HCT116 (cell line): Measurements from ENCODE around the gene SHC1. TPM values are rescaled to one million over a fixed set of nuclear protein-coding genes. Genes with fewer than 3 reads are reported as not detected.

Experiments
- ATAC-seq: fragments of 200-7000 bp; cut with Tn5 transposase; 2 replicates; pipeline ENCODE4 v1.9.1; 2020; ENCODE audit warnings: mild to moderate bottlenecking, moderate library complexity
- BruUV-seq: library from RNA; stranded (reverse); fragments of 400-500 nt; replicated peaks from 2 replicates; lab custom pipeline; 2021; lab: Mats Ljungman, UMichigan
- CTCF ChIA-PET: fragments of 300-600 bp; sonication (Branson Sonifier 250); formaldehyde crosslinking; loops from one replicate; lab custom pipeline; 2021; ENCODE audit warnings: antibody characterized with exemption; lab: Charles Lee
- POLR2A ChIA-PET: fragments of 300-600, 350-600 bp; sonication (Branson Sonifier 250); formaldehyde crosslinking; loops from one replicate; lab custom pipeline; 2021; ENCODE audit warnings: antibody characterized with exemption; lab: Charles Lee
- RAD21 ChIA-PET, 2 experiments: fragments of 300-600 bp; sonication (Branson Sonifier 250); formaldehyde crosslinking; loops; one replicate each; lab custom pipeline; 2023; ENCODE audit warnings: low total read pairs in 2 of 2; ENCODE audit not compliant: uncharacterized antibody in 2 of 2, unreplicated experiment in 2 of 2, low non-redundant PET in 1 of 2; lab: Charles Lee
- DNase-seq: peaks from one replicate; pipeline ENCODE4 v3.0.0-alpha.2; 2010; ENCODE audit warnings: low read depth, low spot score
- H2AFZ ChIP-seq: fragments of 200-600 bp; shearing (Covaris generic), sonication (generic); 2 replicates; pipeline ENCODE4 v1.6.1; 2017; ENCODE audit warnings: low read depth, mixed run types, mixed read lengths, antibody characterized with exemption, low read length; ENCODE audit not compliant: poor library complexity, severe bottlenecking
- H3K27ac ChIP-seq: 2 replicates; pipeline ENCODE4 v1.5.1; 2012; ENCODE audit warnings: low read depth, low read length
- H3K27me3 ChIP-seq: fragments of 200-600 bp; sonication (generic); 2 replicates; pipeline ENCODE4 v1.6.1; 2016; ENCODE audit warnings: mixed run types, low read length, mixed read lengths; ENCODE audit not compliant: insufficient read depth
- H3K36me3 ChIP-seq, 2 experiments: fragments of 200-500 bp in 1 of 2; fragments of 200-600 bp in 1 of 2; sonication (Bioruptor generic) in 1 of 2; sonication (generic) in 1 of 2; 2 replicates each; pipeline versions ENCODE4 v1.5.1 to v1.6.1; 2014 to 2016; ENCODE audit warnings: low read length in 2 of 2, inconsistent platforms in 1 of 2, mixed read lengths in 1 of 2, mixed run types in 1 of 2; ENCODE audit not compliant: insufficient read depth in 2 of 2, control insufficient read depth in 1 of 2
- H3K4me1 ChIP-seq, 2 experiments: fragments of 200-600 bp in 1 of 2; sonication (generic) in 1 of 2; 2 replicates each; pipeline versions ENCODE4 v1.5.1 to v1.6.1; 2012 to 2017; ENCODE audit warnings: low read length in 2 of 2, inconsistent platforms in 1 of 2, mild to moderate bottlenecking in 1 of 2, mixed read lengths in 1 of 2, mixed run types in 1 of 2, moderate library complexity in 1 of 2; ENCODE audit not compliant: insufficient read depth in 2 of 2, control insufficient read depth in 1 of 2
- H3K4me2 ChIP-seq: fragments of 200-600 bp; sonication (generic); 2 replicates; pipeline ENCODE4 v1.6.1; 2017; ENCODE audit warnings: mixed run types, low read length, mixed read lengths
- H3K4me3 ChIP-seq, 2 experiments: fragments of 200-600 bp in 1 of 2; sonication (generic) in 1 of 2; replicated peaks in 1 of 2; 2 replicates each; pipeline ENCODE4 v1.5.1; 2011 to 2016; ENCODE audit warnings: low read length in 2 of 2, control low read depth in 1 of 2, low read depth in 1 of 2, mild to moderate bottlenecking in 1 of 2, mixed read lengths in 1 of 2, mixed run types in 1 of 2
- H3K79me2 ChIP-seq: fragments of 200-600 bp; sonication (generic); 2 replicates; pipeline ENCODE4 v1.6.1; 2017; ENCODE audit warnings: mild to moderate bottlenecking, mixed run types, low read length, moderate library complexity, mixed read lengths; ENCODE audit not compliant: insufficient read depth
- H3K9ac ChIP-seq: fragments of 200-600 bp; sonication (generic); 2 replicates; pipeline ENCODE4 v1.6.1; 2016; ENCODE audit warnings: low read length, mixed read lengths
- H3K9me2 ChIP-seq: fragments of 200-600 bp; sonication (generic), shearing (Covaris generic); 2 replicates; pipeline ENCODE4 v1.6.1; 2017; ENCODE audit warnings: mixed run types, mild to moderate bottlenecking, moderate library complexity; ENCODE audit not compliant: insufficient read depth
- H3K9me3 ChIP-seq, 2 experiments: fragments of 200-500 bp in 1 of 2; fragments of 200-600 bp in 1 of 2; sonication (Bioruptor generic) in 1 of 2; sonication (generic) in 1 of 2; 2 replicates each; pipeline ENCODE4 v1.6.1; 2014 to 2017; ENCODE audit warnings: low read length in 2 of 2, mixed read lengths in 2 of 2, inconsistent platforms in 1 of 2, low read depth in 1 of 2, mild to moderate bottlenecking in 1 of 2, mixed run types in 1 of 2, moderate library complexity in 1 of 2; ENCODE audit not compliant: control insufficient read depth in 1 of 2, insufficient read depth in 1 of 2
- H4K20me1 ChIP-seq: fragments of 200-600 bp; sonication (generic), shearing (Covaris generic); 2 replicates; pipeline ENCODE4 v1.6.1; 2017; ENCODE audit warnings: mixed run types, mild to moderate bottlenecking, moderate library complexity; ENCODE audit not compliant: insufficient read depth
- EZH2 ChIP-seq: fragments of 200-600 bp; sonication (generic); IDR thresholded peaks from 2 replicates; pipeline ENCODE4 v1.6.1; 2017; ENCODE audit warnings: antibody characterized with exemption, mixed run types
- EZH2phosphoT487 ChIP-seq: fragments of 200-600 bp; IDR thresholded peaks from 2 replicates; pipeline ENCODE4 v1.6.1; 2018; ENCODE audit warnings: antibody characterized with exemption, borderline replicate concordance
- FOSL1 ChIP-seq: IDR thresholded peaks from 2 replicates; pipeline ENCODE4 v1.6.1; 2012; ENCODE audit warnings: low read depth
- JUND ChIP-seq: IDR thresholded peaks from 2 replicates; pipeline ENCODE4 v1.6.1; 2012
- MAX ChIP-seq: IDR thresholded peaks from 2 replicates; pipeline ENCODE4 v1.6.1; 2012
- POLR2A ChIP-seq: IDR thresholded peaks from 2 replicates; pipeline ENCODE4 v1.7.0; 2011; ENCODE audit warnings: borderline replicate concordance; ENCODE audit not compliant: insufficient read depth, insufficient read length; ENCODE audit errors: extremely low read depth
- RAD21 ChIP-seq: IDR thresholded peaks from 2 replicates; pipeline ENCODE4 v1.6.1; 2012; ENCODE audit warnings: low read depth, mild to moderate bottlenecking
- SP1 ChIP-seq: IDR thresholded peaks from 2 replicates; pipeline ENCODE4 v1.6.1; 2012; ENCODE audit warnings: low read depth
- SRF ChIP-seq: IDR thresholded peaks from 2 replicates; pipeline ENCODE4 v1.6.1; 2012; ENCODE audit warnings: low read depth
- YY1 ChIP-seq: IDR thresholded peaks from 2 replicates; pipeline ENCODE4 v1.6.1; 2011; ENCODE audit warnings: low read length, low read depth, moderate library complexity, mild to moderate bottlenecking; ENCODE audit not compliant: insufficient replicate concordance; ENCODE audit errors: extremely low read depth
- ZFX ChIP-seq: fragments of 450-650 bp; IDR thresholded peaks from 2 replicates; pipeline ENCODE4 v1.6.1; 2017
- ZNF274 ChIP-seq: fragments of 200-500 bp; sonication (Bioruptor generic); IDR thresholded peaks from 2 replicates; pipeline ENCODE4 v1.6.1; 2014; ENCODE audit warnings: mild to moderate bottlenecking, low read depth, low read length, inconsistent platforms
- intact Hi-C: fragments of 100-400 bp; cut with micrococcal nuclease; formaldehyde crosslinking; loops from 2 replicates; pipeline ENCODE4 v1.10.0; 2022
- total RNA-seq: library from RNA; stranded (reverse); gene quantifications from one replicate; pipeline ENCODE4 v1.2.1, GENCODE V29; 2021; ENCODE audit not compliant: unreplicated experiment
- TF ChIP-seq, protein P1 (sequence below), 3 experiments: fragments of 200-600 bp in 1 of 3; sonication (generic) in 1 of 3; IDR thresholded peaks in 2 of 3; conservative IDR thresholded peaks in 1 of 3; 2 replicates each; pipeline ENCODE4 v1.5.1; 2012 to 2017; ENCODE audit warnings: low read depth in 2 of 3, low read length in 2 of 3, antibody characterized with exemption in 1 of 3, borderline replicate concordance in 1 of 3, control low read depth in 1 of 3, mild to moderate bottlenecking in 1 of 3, mixed read lengths in 1 of 3, mixed run types in 1 of 3, moderate library complexity in 1 of 3; ENCODE audit not compliant: insufficient read depth in 1 of 3

Gene SHC1
- total RNA-seq, 1 experiment from 2014 or later: 148 TPM

GRCh38 chr1:155019377-155020245 is 49.1 kb upstream of the SHC1 start:
- ChIA-PET RAD21 (no interaction called here), POLR2A (no interaction called here), CTCF (interaction anchor here (0.9 to 3.0 kb wide), 2 partner anchors 25 to 40 kb away, joined by 3 to 14 read pairs; no protein-coding TSS in a partner anchor)
- no peaks in the 10 kb centered on the region for H4K20me1 ChIP-seq
- H3K36me3 ChIP-seq: peaks cover 6 to 17% of the 10 kb centered on the region in 2 experiments; a peak in 3 of 4 replicates
- ATAC-seq (no peak), DNase-seq (no peak)
- H3K9me2 ChIP-seq: no peaks in the 10 kb centered on the region
- no peak overlapping the region for H3K4me3 ChIP-seq
- H3K4me1 ChIP-seq: peaks cover 34 to 65% of the 10 kb centered on the region in 2 experiments
- H3K9me3 ChIP-seq: no peaks in the 10 kb centered on the region
- no peaks in the 10 kb centered on the region for H3K79me2 ChIP-seq
- intact Hi-C loops: no loop called here
- H3K27ac ChIP-seq: no peak overlapping the region
- no peak overlapping the region for H2AFZ ChIP-seq
- H3K27me3 ChIP-seq: no peaks in the 10 kb centered on the region
- TSS peak; percentile 16 for BruUV-seq
- TF ChIP-seq EZH2: no peak
- no peak for TF ChIP-seq JUND
- TF ChIP-seq YY1: no peak
- TF ChIP-seq SRF: no peak
- 0 out of 2 replicates have a peak overlapping the region, but pooled peaks have one; percentile 82 for H3K4me2 ChIP-seq
- 0 out of 2 replicates have a peak overlapping the region, but pooled peaks have one; percentile 22 for H3K9ac ChIP-seq

GRCh38 chr1:155018617-155019348 is 48.2 kb upstream of the SHC1 start:
- ChIA-PET RAD21 (no interaction called here), CTCF (no interaction called here), POLR2A (no interaction called here)
- Histone ChIP-seq H3K4me3 (no peak overlapping the region), H2AFZ (no peak overlapping the region), H4K20me1 (no peaks in the 10 kb centered on the region), H3K79me2 (no peaks in the 10 kb centered on the region), H3K36me3 (peaks cover 6 to 25% of the 10 kb centered on the region in 2 experiments; a peak in 3 of 4 replicates), H3K27ac (peak overlapping the region; percentile 20; the same call in 1 of the 2 replicates), H3K27me3 (no peaks in the 10 kb centered on the region), H3K4me1 (peaks cover 34 to 65% of the 10 kb centered on the region in 2 experiments), H3K9me3 (no peaks in the 10 kb centered on the region), H3K9ac (0 out of 2 replicates have a peak overlapping the region, but pooled peaks have one; percentile 60), H3K4me2 (peak overlapping the region; percentile 82), H3K9me2 (no peaks in the 10 kb centered on the region)
- DNase-seq: no peak
- no peak for ATAC-seq
- BruUV-seq: no TSS peak
- intact Hi-C loops: no loop called here
- TF ChIP-seq POLR2A (no peak), EZH2phosphoT487 (no peak), YY1 (no peak), MAX (no peak), FOSL1 (no peak), ZFX (no peak), SP1 (no peak), RAD21 (no peak), ZNF274 (no peak)
- TF ChIP-seq, protein P1, sequence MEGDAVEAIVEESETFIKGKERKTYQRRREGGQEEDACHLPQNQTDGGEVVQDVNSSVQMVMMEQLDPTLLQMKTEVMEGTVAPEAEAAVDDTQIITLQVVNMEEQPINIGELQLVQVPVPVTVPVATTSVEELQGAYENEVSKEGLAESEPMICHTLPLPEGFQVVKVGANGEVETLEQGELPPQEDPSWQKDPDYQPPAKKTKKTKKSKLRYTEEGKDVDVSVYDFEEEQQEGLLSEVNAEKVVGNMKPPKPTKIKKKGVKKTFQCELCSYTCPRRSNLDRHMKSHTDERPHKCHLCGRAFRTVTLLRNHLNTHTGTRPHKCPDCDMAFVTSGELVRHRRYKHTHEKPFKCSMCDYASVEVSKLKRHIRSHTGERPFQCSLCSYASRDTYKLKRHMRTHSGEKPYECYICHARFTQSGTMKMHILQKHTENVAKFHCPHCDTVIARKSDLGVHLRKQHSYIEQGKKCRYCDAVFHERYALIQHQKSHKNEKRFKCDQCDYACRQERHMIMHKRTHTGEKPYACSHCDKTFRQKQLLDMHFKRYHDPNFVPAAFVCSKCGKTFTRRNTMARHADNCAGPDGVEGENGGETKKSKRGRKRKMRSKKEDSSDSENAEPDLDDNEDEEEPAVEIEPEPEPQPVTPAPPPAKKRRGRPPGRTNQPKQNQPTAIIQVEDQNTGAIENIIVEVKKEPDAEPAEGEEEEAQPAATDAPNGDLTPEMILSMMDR (IDR thresholded peaks at IDR 0.05 in 2 of 3, conservative IDR thresholded peaks at IDR 0.05 in 1 of 3; ENCODE audit: borderline replicate concordance in 1 of 3, insufficient read depth in 1 of 3, low read depth in 2 of 3, low read length in 2 of 3): no peak
